GF-D8 (cell line): ENCODE data around the gene TINAGL1.

Experiments used
- DNase-seq: peaks from one replicate; lab custom pipeline; 2025; lab: John Stamatoyannopoulos, UW

The TINAGL1 gene

DNA sequence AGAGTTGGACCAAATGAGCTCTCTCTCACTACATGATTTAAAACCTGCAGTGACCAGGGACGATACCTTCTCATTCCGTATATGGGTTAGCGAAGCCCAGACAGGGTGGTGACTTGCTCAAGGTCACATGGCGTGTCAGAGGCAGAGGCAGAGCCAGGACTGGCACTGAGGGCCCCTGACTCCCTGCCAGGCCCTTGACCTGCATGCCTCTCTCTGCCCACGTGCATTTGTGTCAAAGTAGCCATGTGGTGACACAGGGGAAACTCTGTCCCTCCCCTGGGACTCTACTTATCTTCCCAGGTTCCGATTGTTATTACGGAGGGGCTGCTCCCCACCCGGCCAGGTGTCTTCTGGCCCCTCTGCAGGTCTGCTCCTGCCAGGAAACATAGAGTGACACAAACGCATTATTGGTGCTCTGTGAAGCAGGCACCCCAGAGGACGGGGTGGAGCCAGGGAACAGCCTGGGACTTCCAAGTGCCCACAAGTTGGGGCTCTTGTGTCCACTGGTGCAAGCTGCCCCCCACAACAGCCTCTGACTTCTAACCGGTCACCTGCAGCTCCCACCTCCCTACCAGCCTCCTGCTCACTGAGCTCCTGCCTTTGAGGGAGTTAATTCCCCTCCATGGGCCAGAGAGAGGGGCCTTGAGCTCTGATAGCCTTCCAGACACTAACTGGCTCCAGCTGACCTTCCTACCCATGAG, 7.3 kb upstream of the TINAGL1 start:
- DNase-seq = no peak

DNA sequence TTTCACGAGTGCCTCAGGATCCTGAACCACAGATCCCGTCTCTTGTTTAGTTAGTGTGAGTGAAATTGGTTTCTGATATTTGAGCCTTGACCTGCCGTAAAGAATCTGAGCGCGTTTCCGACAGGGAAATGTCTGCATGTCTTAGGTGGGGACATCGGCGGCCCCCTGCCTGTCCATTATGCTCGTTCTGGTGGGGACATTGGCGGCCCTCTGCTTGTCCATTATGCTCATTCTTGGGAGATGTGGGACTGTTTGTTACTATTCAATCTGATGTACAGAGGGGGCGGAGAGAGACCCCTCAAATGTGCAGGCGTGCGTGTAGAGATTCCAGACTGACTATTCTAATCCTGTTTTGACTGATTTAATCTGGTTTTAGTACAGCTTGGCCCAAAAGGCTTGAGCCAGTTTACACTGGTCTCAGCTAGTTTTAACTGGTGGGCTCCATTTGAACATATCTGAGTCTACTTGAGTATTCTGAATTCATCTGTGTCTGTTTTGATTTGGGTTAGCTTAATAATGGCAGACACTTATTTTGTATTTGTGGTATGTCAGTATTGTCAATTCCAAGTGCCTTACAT, 6.6 kb upstream of the TINAGL1 start:
- DNase-seq = no peak

DNA sequence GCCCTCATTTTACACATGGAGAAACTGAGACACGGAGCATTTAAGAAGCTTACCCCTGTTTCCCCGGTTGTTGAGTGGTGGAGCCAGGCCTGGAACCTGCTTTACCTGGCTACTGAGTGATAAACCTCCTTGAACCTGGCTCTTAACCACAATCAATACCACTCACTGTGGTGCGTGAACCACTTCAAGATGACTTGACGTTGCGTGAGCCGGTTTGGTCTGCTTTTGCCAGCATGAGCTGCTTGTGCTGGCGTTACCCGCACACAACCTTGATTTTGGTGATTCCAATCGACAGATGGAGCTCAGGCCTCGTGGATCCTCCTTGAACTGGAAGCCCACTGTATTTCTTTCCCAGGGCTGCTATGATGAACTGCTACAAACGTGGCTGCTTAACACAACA, 6.1 kb upstream of the TINAGL1 start:
- no peak for DNase-seq

DNA sequence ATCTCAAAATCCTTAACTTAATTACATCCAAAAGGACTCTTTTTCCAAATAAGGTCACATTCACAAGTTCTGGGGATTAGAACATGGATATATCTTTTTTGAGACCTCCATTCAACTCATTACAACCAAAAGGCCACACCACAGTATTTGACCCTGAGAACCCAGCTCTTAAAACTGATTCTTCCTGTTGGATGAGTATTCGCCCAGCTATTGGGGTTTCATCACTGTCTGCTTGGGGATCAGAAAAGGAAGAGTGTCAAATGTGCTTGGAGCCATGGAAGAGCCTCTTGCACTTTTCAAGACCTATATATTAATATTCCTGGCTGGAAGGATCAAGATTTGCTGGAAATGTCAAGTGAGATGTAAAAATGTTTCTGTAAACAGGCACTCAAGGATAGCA, 5.4 kb upstream of the TINAGL1 start:
- DNase-seq = no peak

DNA sequence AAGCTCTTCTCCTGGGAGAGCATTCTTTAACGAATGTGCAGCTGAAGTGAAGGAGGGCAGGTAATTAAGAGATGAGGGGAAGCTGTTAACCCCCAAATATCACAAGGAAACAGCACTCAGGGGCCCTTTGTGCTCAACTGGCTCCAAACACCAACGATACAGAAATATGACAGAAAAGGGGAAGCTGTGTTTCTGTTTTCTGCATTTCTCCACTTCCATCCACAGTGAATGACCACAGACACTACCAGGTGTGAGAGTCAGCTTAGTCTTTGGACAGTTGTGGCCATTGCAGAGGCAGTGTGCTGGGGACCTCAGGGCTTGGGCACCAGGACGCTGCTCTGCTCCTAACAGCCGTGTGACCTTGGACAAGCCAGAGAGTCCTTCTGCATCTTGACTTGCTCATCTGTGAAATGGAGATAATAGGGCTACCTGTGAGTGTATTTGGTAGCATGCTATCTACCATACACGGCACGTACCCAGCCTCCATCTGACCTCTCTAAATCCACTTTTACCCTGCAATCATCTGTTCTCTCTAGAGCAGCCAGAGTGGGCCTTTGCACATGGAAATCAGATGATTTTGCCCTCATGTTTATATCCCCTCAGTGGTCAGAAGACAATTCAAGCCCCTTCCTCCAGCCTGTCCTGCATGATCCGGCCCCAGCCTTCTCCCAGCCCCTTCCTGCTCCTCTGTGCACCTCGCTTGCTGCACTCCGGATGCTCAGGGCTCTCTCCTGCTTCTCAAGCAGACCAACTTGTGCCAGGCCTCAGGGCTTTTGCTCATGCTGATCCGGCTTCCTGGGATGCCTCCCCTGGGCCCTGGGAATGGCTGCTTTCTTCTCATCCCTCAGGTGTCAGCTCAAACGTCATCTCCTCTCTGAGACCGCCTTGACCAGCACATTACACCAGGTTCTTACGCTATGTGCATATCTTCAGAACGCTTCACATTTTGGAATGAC, 4.7 kb upstream of the TINAGL1 start:
- DNase-seq = peak; percentile 41

DNA sequence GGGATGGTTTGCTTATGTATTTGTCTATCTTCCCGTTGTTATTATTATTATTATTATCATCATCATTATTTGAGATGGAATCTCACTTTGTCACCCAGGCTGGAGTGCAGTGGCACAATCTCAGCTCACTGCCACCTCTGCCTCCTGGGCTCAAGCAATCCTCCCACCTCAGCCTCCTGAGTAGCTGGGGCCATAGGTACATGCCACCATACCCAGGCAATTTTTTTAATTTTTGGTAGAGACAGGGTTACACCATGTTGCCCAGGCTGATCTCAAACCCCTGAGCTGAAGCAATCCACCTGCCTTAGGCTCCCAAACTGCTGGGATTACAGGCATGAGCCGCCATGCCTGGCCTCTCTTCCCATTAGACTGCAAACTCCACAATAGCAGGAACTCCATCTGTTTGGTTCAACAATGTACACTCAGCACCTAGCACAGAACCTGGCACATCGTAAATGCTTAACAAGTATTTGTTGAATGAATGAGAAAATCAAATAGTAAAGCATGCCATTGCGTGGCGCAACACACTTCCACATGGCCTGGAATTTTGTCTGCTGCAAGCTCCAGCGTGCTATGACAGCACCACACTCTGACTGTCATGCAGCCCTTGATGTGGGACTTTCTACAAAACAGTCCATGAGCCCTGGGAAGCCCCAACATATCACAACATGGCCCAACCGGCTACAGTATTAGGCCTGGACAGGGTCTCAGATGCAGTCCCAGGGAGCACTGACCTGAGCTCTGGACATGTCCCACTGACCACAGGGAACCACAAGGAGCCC, 3.8 kb upstream of the TINAGL1 start:
- DNase-seq = no peak

DNA sequence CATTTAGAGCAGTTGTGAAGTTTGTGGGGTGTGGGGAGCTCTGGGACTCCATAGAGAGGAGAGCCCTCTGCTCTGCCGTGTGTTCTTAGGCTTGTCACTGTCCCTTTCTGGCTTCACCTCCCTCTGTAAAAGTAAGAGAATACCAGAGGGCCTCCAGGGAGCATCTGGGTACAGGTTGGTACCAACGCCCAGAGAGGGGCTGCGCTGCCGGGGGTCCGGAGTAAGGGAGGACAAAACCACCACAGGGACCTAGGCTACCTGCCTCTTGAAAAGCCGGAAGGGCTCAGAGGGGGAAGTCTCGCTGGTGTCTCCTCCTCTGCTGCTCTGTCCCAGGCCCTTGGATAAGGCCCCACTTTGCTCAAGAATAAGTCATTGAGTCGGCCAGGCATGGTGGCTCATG, 3.1 kb upstream of the TINAGL1 start:
- DNase-seq = no peak

DNA sequence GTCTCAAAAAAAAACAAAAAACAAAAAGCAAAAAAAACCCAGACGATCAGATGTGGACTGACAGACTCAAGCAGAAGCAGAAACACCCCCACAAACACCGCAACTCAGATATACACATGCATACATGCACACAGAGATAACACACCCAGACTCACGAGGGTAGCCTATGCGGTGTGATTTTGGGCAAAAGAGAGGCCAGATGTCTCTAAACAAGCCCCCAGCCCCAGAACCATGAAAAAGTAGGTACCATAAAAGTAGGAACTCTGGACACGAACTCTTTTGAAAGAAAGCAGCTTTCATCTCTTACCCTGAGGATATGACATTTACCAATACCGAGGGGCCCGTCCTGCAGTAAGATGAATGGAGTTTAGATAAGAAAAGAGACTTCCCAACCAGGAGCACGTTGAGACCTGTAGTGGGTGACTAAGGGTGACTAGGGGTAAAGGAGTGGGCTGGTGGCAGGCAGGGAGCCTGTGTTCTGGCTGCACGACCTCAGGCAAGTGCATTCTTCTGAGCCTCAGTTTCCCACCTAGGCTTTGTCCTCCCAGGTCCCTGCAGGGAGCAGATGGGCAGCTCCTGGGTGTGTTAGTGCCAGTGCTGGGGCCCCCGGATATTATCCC, 1.5 kb upstream of the TINAGL1 start:
- DNase-seq = no peak

DNA sequence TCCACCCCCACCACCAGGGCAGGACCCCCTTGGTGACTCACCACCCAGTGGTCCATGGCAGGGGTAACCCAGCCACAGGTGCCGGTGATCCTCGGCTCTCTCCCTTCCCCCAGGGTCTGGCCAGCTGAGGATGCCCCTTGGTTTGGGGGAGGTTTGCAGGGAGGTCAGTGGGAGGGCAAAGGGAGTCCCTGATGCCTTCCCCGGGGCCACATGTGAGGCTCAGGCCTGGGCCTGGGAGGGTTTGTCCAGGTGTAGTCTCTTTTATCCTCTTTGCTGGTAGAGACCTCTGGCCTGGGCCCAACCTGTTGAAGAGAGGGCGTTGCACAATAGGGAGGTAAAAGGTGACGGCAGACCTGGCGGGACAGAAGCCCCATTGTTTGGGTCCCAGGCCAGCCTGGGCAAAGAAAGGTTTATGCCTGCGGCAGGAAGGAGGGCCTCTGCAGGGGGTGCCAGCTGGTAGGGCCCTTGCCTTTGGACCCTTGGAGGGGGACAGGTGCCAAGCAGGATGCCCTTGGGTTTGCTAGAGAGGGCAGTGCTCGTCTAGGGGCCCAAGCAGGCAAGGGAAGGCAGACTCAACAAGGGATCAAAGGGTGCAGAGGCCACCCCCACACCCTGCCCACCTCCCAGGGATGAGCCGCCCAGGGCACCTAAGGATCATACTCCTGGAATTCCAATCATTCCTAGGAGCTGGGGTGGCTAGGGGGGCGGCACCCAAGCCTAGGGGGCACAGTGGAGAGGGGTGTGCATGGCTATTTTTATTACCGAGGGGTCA, 760 bp upstream of the TINAGL1 start:
- no peak for DNase-seq

DNA sequence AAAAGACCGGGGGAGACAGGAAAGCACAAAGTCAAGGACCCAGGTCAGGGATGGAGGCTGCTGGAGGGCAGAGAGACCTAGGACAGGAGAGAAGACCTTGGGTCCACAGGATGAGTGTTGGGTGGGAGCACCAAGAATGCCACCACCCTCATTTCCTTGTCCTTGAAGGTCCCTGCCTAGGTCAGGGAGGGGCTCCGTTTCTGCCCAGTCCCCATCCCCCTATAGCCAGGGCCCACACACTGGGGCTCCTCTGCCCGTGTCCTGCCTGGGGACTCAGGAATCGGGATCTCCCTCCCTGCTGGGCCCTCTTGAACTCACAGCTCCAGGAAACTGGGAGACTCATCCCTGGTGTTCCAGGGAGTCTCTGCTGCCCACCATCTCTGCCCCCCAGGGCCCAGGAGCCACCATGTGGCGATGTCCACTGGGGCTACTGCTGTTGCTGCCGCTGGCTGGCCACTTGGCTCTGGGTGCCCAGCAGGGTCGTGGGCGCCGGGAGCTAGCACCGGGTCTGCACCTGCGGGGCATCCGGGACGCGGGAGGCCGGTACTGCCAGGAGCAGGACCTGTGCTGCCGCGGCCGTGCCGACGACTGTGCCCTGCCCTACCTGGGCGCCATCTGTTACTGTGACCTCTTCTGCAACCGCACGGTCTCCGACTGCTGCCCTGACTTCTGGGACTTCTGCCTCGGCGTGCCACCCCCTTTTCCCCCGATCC, 584 bp downstream of the TINAGL1 start:
- DNase-seq = no peak

DNA sequence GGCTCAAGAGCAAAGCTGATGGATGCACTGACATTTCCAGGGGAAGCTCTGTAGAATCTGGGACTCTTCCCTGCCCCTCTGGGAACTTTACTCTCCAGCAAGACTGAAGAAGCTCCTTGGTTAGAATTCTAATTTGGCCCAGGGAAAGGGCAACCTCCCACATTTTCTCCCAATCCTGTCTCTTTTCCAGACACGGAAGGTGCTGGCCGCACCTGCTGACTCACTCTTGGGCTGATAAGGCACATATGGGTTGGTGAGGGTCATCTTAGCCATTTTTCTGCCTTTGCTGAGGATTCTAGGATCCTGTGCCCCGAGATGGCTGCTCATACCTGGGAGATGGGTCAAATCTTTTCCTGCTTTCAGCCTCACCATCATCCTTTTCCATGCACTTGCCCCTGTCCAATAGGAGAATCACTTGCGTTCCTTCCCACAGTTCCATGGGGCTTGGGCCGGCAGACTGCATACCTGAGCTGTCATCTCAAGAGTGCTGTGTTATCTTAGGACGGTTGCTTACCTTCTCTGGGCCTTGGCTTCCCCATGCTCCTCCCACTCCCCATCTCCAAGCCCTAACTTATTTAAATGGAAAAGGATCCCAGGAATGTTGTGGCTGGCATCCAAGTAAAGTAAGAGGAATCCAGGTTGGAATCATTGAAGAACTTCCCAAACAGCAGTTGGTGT, 1.3 kb downstream of the TINAGL1 start:
- no peak for DNase-seq

DNA sequence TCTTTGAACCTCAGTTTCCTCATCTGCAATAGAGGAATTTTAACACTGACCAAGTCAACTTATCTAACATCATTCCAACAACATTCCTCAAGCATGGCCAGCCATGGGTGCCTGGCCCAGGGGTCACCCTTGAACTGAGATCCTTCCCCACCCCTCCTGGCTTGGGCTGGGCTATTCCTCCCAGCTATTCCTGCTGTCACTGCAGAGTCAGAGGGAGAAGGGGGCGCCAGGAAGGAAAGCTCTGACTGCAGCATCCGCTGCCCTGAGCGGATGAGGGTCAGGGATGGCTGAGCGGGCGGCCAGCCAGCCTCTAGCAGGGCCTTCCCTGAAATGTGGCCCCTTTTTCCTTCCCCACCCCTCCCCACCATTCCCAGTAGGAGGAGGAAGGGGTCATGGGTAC, 3.1 kb downstream of the TINAGL1 start:
- no peak for DNase-seq

DNA sequence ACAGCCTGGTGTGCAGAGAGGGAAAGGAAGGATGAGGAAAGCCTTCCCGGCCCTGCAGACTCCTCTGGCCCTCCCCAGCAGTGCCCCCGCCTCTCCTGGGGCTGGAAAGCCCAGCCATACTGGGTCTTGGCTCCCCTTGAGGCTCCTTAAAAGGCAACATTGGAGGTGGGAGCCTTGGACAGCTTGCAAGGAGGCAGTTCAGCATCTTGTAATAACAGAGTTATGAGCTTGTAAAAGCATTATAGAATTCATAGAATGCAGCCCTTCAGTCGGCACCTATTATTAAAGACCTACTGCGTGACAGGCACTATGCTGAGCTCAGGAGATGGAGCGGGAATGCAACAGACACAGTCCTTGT, 4.2 kb downstream of the TINAGL1 start:
- DNase-seq = no peak

DNA sequence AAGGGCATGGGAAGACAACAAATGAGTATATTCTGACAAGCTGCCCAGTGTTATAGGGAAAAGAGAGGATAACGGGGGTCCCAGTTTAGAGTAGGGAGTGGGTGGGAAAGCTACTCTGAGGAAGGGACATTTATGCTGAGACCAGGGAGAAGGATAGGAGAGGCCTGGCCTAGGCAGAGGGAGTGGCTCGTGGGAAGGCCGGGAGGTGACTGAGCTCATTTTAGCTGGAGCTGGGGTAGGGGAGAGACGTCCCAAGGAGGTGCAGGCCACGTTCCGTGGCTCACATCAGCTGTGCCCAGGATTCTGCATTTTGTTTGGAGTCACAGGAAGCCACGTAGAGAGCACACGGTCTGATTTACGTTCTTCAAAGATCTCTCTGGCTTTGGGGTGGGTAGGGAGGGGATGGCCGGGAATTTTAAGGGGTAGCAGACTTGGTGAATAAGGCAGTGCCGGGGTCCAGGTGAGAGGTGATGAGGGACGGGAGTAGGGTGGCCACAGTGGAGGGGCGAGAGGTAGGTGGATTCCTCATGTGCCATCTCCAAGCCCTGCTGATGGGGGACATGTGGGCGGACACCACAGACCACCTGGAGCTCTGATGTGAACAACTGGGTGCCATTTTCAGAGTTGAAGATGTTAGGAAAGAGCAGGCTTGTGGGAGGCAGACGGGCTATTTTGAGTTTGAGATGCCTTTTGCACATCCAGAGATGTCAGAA, 4.7 kb downstream of the TINAGL1 start:
- DNase-seq = no peak

DNA sequence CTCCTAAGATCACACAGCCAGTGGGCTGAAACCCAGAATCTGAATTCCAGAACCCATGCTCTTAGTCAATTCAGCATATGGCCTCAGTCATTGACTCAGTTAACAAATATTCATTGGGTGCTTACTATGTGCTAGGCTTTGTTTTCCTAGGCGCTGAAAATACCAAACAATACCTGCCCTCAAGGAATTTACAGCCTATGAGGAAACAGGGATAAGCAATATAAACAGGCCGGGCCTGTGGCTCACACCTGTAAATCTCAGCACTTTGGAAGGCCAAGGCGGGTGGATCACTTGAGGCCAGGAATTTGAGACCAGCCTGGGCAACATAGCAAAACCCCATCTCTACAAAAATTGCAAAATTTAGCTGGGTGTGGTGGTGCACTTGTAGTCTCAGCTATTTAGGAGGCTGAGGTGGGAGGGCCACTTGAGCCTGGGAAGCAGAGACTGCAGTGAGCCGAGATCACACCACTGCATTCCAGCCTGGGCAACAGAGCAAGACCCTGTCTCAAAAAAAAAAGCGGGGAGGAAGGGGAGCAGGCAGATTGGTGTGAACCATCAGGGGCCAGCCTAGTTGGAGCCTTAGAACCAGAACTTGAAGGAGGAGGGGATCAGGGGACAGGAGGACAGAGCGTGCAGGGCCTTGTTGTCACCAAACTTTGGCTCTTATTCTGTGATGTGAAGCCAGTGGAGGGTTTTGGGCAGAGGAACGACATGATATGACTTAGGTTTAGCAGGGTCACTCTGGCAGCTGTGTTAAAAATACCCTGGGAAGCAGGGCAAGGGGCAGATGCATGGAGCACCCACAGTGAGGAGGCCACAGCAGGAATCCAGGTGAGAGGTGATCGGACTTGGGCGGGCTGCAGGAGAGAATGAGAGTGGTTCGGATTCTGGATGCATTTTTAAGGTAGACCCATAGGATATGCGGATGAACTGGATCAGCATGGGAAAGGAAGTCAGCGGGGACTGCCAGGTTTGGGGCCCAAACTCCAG, 5.8 kb downstream of the TINAGL1 start:
- DNase-seq = no peak

DNA sequence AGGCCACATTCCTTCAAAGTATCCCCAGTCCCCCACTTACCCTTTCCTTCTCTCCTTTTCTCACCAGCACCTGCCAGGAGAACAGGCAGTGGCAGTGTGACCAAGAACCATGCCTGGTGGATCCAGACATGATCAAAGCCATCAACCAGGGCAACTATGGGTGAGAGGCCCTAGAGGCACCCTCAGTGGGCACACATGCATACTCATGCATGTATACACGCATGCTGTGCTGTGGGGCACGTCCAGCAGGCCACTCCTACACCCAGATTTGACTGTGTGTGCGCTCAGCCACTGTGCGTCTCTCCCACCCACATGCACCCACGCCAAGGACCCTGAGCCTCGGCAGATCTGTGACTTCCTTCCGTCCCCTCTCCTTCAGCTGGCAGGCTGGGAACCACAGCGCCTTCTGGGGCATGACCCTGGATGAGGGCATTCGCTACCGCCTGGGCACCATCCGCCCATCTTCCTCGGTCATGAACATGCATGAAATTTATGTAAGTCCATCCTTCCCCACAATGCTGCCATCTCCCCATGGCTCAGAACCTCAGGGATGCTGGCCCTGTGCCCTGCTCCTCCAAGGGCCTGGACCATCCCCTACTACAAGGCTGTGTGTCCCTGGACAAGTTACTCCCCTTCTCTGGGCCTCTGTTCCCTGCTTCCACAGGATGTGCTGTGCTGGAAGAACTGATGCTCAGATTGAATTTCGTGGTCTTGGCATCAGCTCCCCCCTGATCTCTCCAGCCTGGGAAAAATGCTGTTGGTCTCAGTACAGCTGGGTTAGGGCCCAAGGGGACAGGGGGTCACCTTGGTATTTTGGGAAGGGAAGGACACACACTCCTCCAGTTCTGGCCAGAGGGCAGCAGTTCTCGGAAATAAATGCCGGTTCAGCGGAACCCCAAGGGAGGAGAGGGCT, 7.0 kb downstream of the TINAGL1 start:
- DNase-seq = no peak
